Fibroblast of peridontal ligament (primary cell): ENCODE measurements around the gene PPIG.
"Not testable (repeated sequence)": the region's sequence is repeated elsewhere in the genome, so short reads cannot be mapped to it uniquely, and the experiment has no call there.

Experiments
- DNase-seq: peaks from one replicate; pipeline ENCODE4 v3.0.0-alpha.2; 2010; ENCODE audit errors: extremely low read depth

The PPIG gene

GRCh38 chr2:169584005-169584877, at the start of gene PPIG:
Gene PPIG (plus strand): TSS chr2:169584351. CDS start chr2:169604042, 19,691 bp downstream.
- peak; percentile 92 for DNase-seq

- DNase-seq: not testable (repeated sequence)
Measured at GRCh38 chr2:169539460-169539859, 44.7 kb upstream of the PPIG start.

- DNase-seq: no peak
Measured at GRCh38 chr2:169540146-169540545, 44.0 kb upstream of the PPIG start.

- DNase-seq: no peak
Measured at GRCh38 chr2:169542433-169542832, 41.7 kb upstream of the PPIG start.

GRCh38 chr2:169546756-169547155, 37.4 kb upstream of the PPIG start:
- DNase-seq: no peak

GRCh38 chr2:169561364-169561763, 22.8 kb upstream of the PPIG start:
- DNase-seq: no peak

GRCh38 chr2:169562084-169562483, 22.1 kb upstream of the PPIG start:
- DNase-seq: not testable (repeated sequence)

- DNase-seq: no peak
Measured at GRCh38 chr2:169562519-169562918, 21.6 kb upstream of the PPIG start.

GRCh38 chr2:169565686-169566085, 18.5 kb upstream of the PPIG start:
- DNase-seq: no peak

- no peak for DNase-seq
Measured at GRCh38 chr2:169569948-169570347, 14.2 kb upstream of the PPIG start.

GRCh38 chr2:169570752-169571151, 13.4 kb upstream of the PPIG start:
- DNase-seq: not testable (repeated sequence)

GRCh38 chr2:169571571-169571970, 12.6 kb upstream of the PPIG start:
- no peak for DNase-seq

GRCh38 chr2:169572189-169572588, 12.0 kb upstream of the PPIG start:
- DNase-seq: no peak

GRCh38 chr2:169572821-169573159, 11.4 kb upstream of the PPIG start:
- DNase-seq: no peak

- DNase-seq: peak; percentile 82
Measured at GRCh38 chr2:169573160-169573973, 10.8 kb upstream of the PPIG start, which contains the start of gene FASTKD1. Gene FASTKD1 (minus strand): TSS chr2:169573865. CDS start chr2:169572029, 1,836 bp downstream.

- DNase-seq: no peak
Measured at GRCh38 chr2:169573974-169574299, 10.2 kb upstream of the PPIG start.

GRCh38 chr2:169574539-169574938, 9.6 kb upstream of the PPIG start:
- DNase-seq: not testable (repeated sequence)

GRCh38 chr2:169575264-169575663, 8.9 kb upstream of the PPIG start:
- DNase-seq: not testable (repeated sequence)

GRCh38 chr2:169579044-169579443, 5.1 kb upstream of the PPIG start:
- no peak for DNase-seq

GRCh38 chr2:169582552-169583266, 1.4 kb upstream of the PPIG start:
- DNase-seq: not testable (repeated sequence)

GRCh38 chr2:169583518-169583917, 633 bp upstream of the PPIG start:
- DNase-seq: no peak

- no peak for DNase-seq
Measured at GRCh38 chr2:169585673-169586072, 1.5 kb downstream of the PPIG start.
